ENCODE data around the gene SLC6A11. TPM values are rescaled to one million over a fixed set of nuclear protein-coding genes. Genes with fewer than 3 reads are reported as not detected.
A peak's percentile ranks its signal among the peaks of the same experiment; 100 is the strongest.

The SLC6A11 gene
- total and polyA plus RNA-seq, 2 of the 13 experiments (the other 11 are each of a cell fraction or from before 2014, with no cell fraction given), result 17.9 to 34.5 TPM

DNA sequence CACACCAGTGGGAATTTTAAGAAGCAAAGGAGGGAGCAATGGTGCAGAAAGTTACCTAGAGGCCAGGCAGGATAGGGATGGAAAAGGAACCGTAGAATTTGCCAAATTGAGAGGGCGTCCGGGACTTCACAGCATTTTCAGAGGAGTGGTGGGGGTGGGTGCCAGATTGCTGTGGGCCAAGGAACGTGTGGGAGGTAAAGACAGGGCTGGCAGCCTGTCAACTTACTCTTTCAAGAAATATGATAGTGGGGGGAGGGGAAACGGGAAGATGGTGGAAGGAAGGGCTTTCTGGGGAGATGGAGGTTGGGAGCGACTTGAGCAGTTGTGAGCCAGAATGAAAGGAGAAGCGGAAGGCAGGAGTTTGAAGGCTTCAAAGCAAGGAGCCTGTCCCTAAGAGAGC, 1.4 kb upstream of the SLC6A11 start:
- no peak for ATAC-seq

DNA sequence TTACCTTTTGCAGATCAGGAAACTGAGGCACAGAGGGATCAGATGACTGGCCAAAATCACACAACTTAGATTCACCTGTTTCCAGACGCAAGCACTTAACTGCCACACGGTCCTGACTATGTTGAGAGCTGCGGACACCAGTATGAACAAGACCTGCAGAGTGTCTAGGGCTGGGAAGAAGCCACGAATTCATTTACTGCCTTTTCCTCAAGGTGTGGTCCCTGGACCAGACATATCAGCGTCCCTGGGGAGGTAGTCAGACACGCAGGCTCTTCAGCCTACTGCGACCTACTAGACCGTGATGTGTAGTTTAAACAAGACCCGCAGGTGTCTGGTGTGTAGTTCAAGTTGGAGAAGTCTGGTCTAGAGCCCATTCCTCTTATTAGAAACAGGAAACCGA, 541 bp upstream of the SLC6A11 start:
- Histone ChIP-seq H3K4me2 (ENCODE audit: low read depth, low read length) (peak overlapping the region; percentile 64), H3K9ac (ENCODE audit: insufficient read depth, low read depth, low read length) (peak overlapping the region; percentile 77), H3K27ac (ENCODE audit: extremely low read length, insufficient read depth, low read length) (peak overlapping the region; percentile 80), H3K27me3 (ENCODE audit: control insufficient read depth in 1 of 2, insufficient read depth in 2 of 2, low read length in 2 of 2) (no peaks in the 10 kb centered on the region), H4K20me1 (ENCODE audit: insufficient read depth, low read length) (no peaks in the 10 kb centered on the region), H3K79me2 (ENCODE audit: insufficient read depth, low read length) (peaks cover 25% of the 10 kb centered on the region), H3K4me1 (ENCODE audit: insufficient read depth, low read length) (peaks cover 94% of the 10 kb centered on the region), H3K9me3 (ENCODE audit: low read length) (no peaks in the 10 kb centered on the region), H3K4me3 (replicated peaks in 1 of 3; ENCODE audit: insufficient read depth in 1 of 3, low read depth in 2 of 3, low read length in 3 of 3) (peak overlapping the region; percentile 38 to 68 (median 60); a peak in 5 of 6 replicates), H3K36me3 (replicated peaks in 1 of 2; ENCODE audit: control insufficient read depth in 1 of 2, insufficient read depth in 2 of 2, low read length in 2 of 2) (peaks cover 1 to 9% of the 10 kb centered on the region in 2 experiments; a peak in 4 of 5 replicates), H2AFZ (ENCODE audit: low read length) (no peak overlapping the region)
- TF ChIP-seq HIVEP1 (CRISPR knock-in tag; IDR thresholded peaks at IDR 0.05) (no peak), IKZF1 (IDR thresholded peaks at IDR 0.05) (no peak), HOXD1 (CRISPR knock-in tag; IDR thresholded peaks at IDR 0.05) (no peak), HDAC2 (CRISPR knock-in tag; IDR thresholded peaks at IDR 0.05) (0 out of 2 replicates have a peak, but pooled peaks have one; percentile 13), ZC3H4 (CRISPR knock-in tag; IDR thresholded peaks at IDR 0.05; ENCODE audit: borderline replicate concordance) (peak; percentile 75; the same call in 1 of the 2 replicates), ZNF572 (CRISPR knock-in tag; IDR thresholded peaks at IDR 0.05) (no peak)
- TF ChIP-seq, protein P1, sequence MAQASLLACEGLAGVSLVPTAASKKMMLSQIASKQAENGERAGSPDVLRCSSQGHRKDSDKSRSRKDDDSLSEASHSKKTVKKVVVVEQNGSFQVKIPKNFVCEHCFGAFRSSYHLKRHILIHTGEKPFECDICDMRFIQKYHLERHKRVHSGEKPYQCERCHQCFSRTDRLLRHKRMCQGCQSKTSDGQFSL (CRISPR knock-in tag; IDR thresholded peaks at IDR 0.05), result 0 out of 2 replicates have a peak, but pooled peaks have one; percentile 9
- in situ Hi-C loops (cut with HindIII; ENCODE audit: extremely low pct_ligation_motif_present, low pct_unique_long_range_greater_than_20kb), result no loop called here
- WGBS (ENCODE audit: low lambda C conversion rate), result 75% methylated on average over 8 of the region's 10 CpGs
- no peak for ATAC-seq
- DNase-seq (ENCODE audit: low spot score), result peak; percentile 3
- ChIA-PET CTCF (ENCODE audit: low intra/inter-chr PET ratio, low total read pairs) (interaction anchor here (1.7 kb wide), 1 partner anchor 43 kb away, joined by 5 read pairs; no protein-coding TSS in a partner anchor), POLR2A (interaction anchor here (1.1 kb wide), 2 partner anchors 43 to 51 kb away, joined by 4 read pairs; no protein-coding TSS in a partner anchor)
- no TSS peak for BruUV-seq (replicated peaks)
- FAIRE-seq, result no peak
- intact Hi-C loops (cut with micrococcal nuclease; ENCODE audit: unreplicated experiment), result no loop called here

More for the DNA sequence above, 1.4 kb upstream of the SLC6A11 start:
- in situ Hi-C loops (cut with HindIII; ENCODE audit: extremely low pct_ligation_motif_present, low pct_unique_long_range_greater_than_20kb) (no loop called here), intact Hi-C loops (cut with micrococcal nuclease; ENCODE audit: unreplicated experiment) (no loop called here)
- TF ChIP-seq HNRNPK (IDR thresholded peaks at IDR 0.05; ENCODE audit: low read depth, low read length, poor library complexity, severe bottlenecking), result peak; percentile 46
- TF ChIP-seq ZNF326 (CRISPR knock-in tag; IDR thresholded peaks at IDR 0.05; ENCODE audit: borderline replicate concordance), result no peak
- Histone ChIP-seq H3K79me2 (ENCODE audit: insufficient read depth, low read length) (peaks cover 25% of the 10 kb centered on the region), H3K36me3 (replicated peaks in 1 of 2; ENCODE audit: control insufficient read depth in 1 of 2, insufficient read depth in 2 of 2, low read length in 2 of 2) (peaks cover 0 to 4% of the 10 kb centered on the region in 2 experiments; a peak in 2 of 5 replicates), H2AFZ (ENCODE audit: low read length) (no peak overlapping the region), H3K27me3 (ENCODE audit: control insufficient read depth in 1 of 2, insufficient read depth in 2 of 2, low read length in 2 of 2) (no peaks in the 10 kb centered on the region), H3K4me3 (replicated peaks in 1 of 3; ENCODE audit: insufficient read depth in 1 of 3, low read depth in 2 of 3, low read length in 3 of 3) (no peak overlapping the region), H3K4me2 (ENCODE audit: low read depth, low read length) (no peak overlapping the region), H4K20me1 (ENCODE audit: insufficient read depth, low read length) (no peaks in the 10 kb centered on the region), H3K4me1 (ENCODE audit: insufficient read depth, low read length) (peaks cover 94% of the 10 kb centered on the region), H3K27ac (ENCODE audit: extremely low read length, insufficient read depth, low read length) (peak overlapping the region; percentile 34), H3K9ac (ENCODE audit: insufficient read depth, low read depth, low read length) (no peak overlapping the region), H3K9me3 (ENCODE audit: low read length) (no peaks in the 10 kb centered on the region)
- FAIRE-seq (no peak), DNase-seq (ENCODE audit: low spot score) (no peak)
- ChIA-PET CTCF (ENCODE audit: low intra/inter-chr PET ratio, low total read pairs) (no interaction called here), POLR2A (no interaction called here)
- BruUV-seq (replicated peaks), result no TSS peak
- WGBS (ENCODE audit: low lambda C conversion rate), result 96% methylated on average over 7 of the region's 7 CpGs

Data from HepG2 (cell line).